Lower leg skin (tissue), 4 donors: Measurements from ENCODE around the gene LRP1B. TPM values are rescaled to one million over a fixed set of nuclear protein-coding genes. Genes with fewer than 3 reads are reported as not detected.

Source experiments
- DNase-seq, 2 donors: peaks; one replicate each; pipeline ENCODE4 v3.0.0-alpha.2; 2019; ENCODE audit warnings: low spot score in 2 of 2
- H3K4me3 ChIP-seq: fragments of 200-600 bp; sonication (generic); 2 replicates; pipeline ENCODE4 v1.5.1; 2017; ENCODE audit warnings: mild to moderate bottlenecking, low read depth; ENCODE audit not compliant: poor library complexity, severe bottlenecking
- CTCF ChIP-seq, 3 donors: fragments of 450-650 bp; IDR thresholded peaks; one replicate each; pipeline ENCODE4 v1.5.1; 2016; ENCODE audit warnings: antibody characterized with exemption in 3 of 3, mild to moderate bottlenecking in 3 of 3, moderate library complexity in 2 of 3
- POLR2A ChIP-seq, 2 donors: fragments of 450-650 bp; IDR thresholded peaks; one replicate each; pipeline ENCODE4 v1.6.1; 2016 to 2017; ENCODE audit warnings: antibody characterized with exemption in 2 of 2, mild to moderate bottlenecking in 1 of 2, moderate library complexity in 1 of 2
- WGBS, 2 donors: methylation state at CpG; one replicate each; pipeline ENCODE4 v1.1.5; 2018; 5-methylcytosine and 5-hydroxymethylcytosine counted together
- intact Hi-C: fragments of 100-400 bp; cut with DNase I; formaldehyde crosslinking; loops from one replicate; pipeline ENCODE4 v1.15.0; 2023; ENCODE audit warnings: low total_unique reads
- total RNA-seq, 4 donors: library from RNA; depleted of rRNA; stranded (reverse); fragments of >200 nt; gene quantifications; one replicate each; pipeline ENCODE4 v1.1.0, GENCODE V29; 2016

LRP1B gene
- total RNA-seq, 4 donors from 2014 or later = 0.80 to 1.6 (median 1.0) TPM

- 18 to 22% methylated on average over 1 of the region's 1 CpG for WGBS, 2 donors
- intact Hi-C loops = no loop called here
- no peak overlapping the region for H3K4me3 ChIP-seq
- DNase-seq = peak in 1 of 2 donors; percentile 16
- TF ChIP-seq CTCF (IDR thresholded peaks at IDR 0.05) (no peak), POLR2A (IDR thresholded peaks at IDR 0.05) (no peak)
Observed at GRCh38 chr2:141714496-141714895, 416.3 kb downstream of the LRP1B start.

- TF ChIP-seq POLR2A (IDR thresholded peaks at IDR 0.05) = no peak
- no peak for TF ChIP-seq CTCF (IDR thresholded peaks at IDR 0.05)
- no peak overlapping the region for H3K4me3 ChIP-seq
- no peak for DNase-seq
- intact Hi-C loops = no loop called here
- 60 to 70% methylated on average over 1 of the region's 1 CpG for WGBS, 2 donors
Observed at GRCh38 chr2:141711627-141712026, 419.2 kb downstream of the LRP1B start.

- TF ChIP-seq CTCF (IDR thresholded peaks at IDR 0.05) (no peak), POLR2A (IDR thresholded peaks at IDR 0.05) (no peak)
- no peak for DNase-seq
- intact Hi-C loops = no loop called here
- 62 to 83% methylated on average over 3 of the region's 3 CpGs for WGBS, 2 donors
- no peak overlapping the region for H3K4me3 ChIP-seq
Observed at GRCh38 chr2:141710589-141711239, 420.1 kb downstream of the LRP1B start.

- WGBS, 2 donors = 83 to 89% methylated on average over 2 of the region's 2 CpGs
- no peak overlapping the region for H3K4me3 ChIP-seq
- no peak for DNase-seq
- TF ChIP-seq POLR2A (IDR thresholded peaks at IDR 0.05) = no peak
- no peak for TF ChIP-seq CTCF (IDR thresholded peaks at IDR 0.05)
- intact Hi-C loops = no loop called here
Observed at GRCh38 chr2:141709756-141710155, 421.1 kb downstream of the LRP1B start.

- DNase-seq = no peak
- TF ChIP-seq POLR2A (IDR thresholded peaks at IDR 0.05) = no peak
- TF ChIP-seq CTCF (IDR thresholded peaks at IDR 0.05) = no peak
- H3K4me3 ChIP-seq = no peak overlapping the region
- WGBS, 2 donors = 46 to 49% methylated on average over 3 of the region's 3 CpGs
- intact Hi-C loops = no loop called here
Observed at GRCh38 chr2:141707486-141707885, 423.3 kb downstream of the LRP1B start.

GRCh38 chr2:141704541-141704940 is 426.3 kb downstream of the LRP1B start:
- no peak for DNase-seq
- H3K4me3 ChIP-seq = no peak overlapping the region
- TF ChIP-seq CTCF (IDR thresholded peaks at IDR 0.05) (no peak), POLR2A (IDR thresholded peaks at IDR 0.05) (no peak)
- 64 to 77% methylated on average over 2 of the region's 2 CpGs for WGBS, 2 donors
- intact Hi-C loops = no loop called here
